Neural cell (in vitro differentiated cells): ENCODE measurements around the gene TLX2. TPM values are rescaled to one million over a fixed set of nuclear protein-coding genes. Genes with fewer than 3 reads are reported as not detected.

ENCODE experiments used
- H2AFZ ChIP-seq: fragments of 200-600, 300-800 bp; sonication (generic), shearing (Covaris generic); 2 replicates; pipeline ENCODE4 v1.6.0; 2014; ENCODE audit warnings: low read depth, mild to moderate bottlenecking, antibody characterized with exemption, low read length, moderate library complexity
- H3F3A ChIP-seq: fragments of 200-600 bp; shearing (Covaris generic); 2 replicates; pipeline ENCODE4 v1.6.1; 2016; ENCODE audit warnings: mild to moderate bottlenecking, moderate library complexity, mixed read lengths, antibody characterized with exemption, low read length; ENCODE audit not compliant: insufficient read depth, poor library complexity, severe bottlenecking
- H3K27ac ChIP-seq: fragments of 200-600, 300-800 bp; sonication (generic), shearing (Covaris generic); 2 replicates; pipeline ENCODE4 v1.5.1; 2014; ENCODE audit warnings: mild to moderate bottlenecking, low read length, moderate library complexity
- H3K27me3 ChIP-seq: fragments of 300-800, 200-600 bp; sonication (generic), shearing (Covaris generic); 2 replicates; pipeline ENCODE4 v1.6.0; 2014; ENCODE audit warnings: mild to moderate bottlenecking, low read depth, low read length, moderate library complexity; ENCODE audit not compliant: insufficient read depth
- H3K36me3 ChIP-seq: fragments of 300-800, 200-600 bp; sonication (generic), shearing (Covaris generic); 2 replicates; pipeline ENCODE4 v1.5.1; 2014; ENCODE audit warnings: mild to moderate bottlenecking, antibody characterized with exemption, low read length, moderate library complexity; ENCODE audit not compliant: insufficient read depth
- H3K4me2 ChIP-seq: fragments of 300-800, 200-600 bp; sonication (generic), shearing (Covaris generic); 2 replicates; pipeline ENCODE4 v1.6.0; 2014; ENCODE audit warnings: mild to moderate bottlenecking, low read length
- H3K4me3 ChIP-seq: fragments of 300-800, 200-600 bp; sonication (generic), shearing (Covaris generic); 2 replicates; pipeline ENCODE4 v1.5.1; 2014; ENCODE audit warnings: mild to moderate bottlenecking, low read length, moderate library complexity
- H3K79me2 ChIP-seq: fragments of 200-600 bp; shearing (Covaris generic); replicated peaks from 2 replicates; pipeline ENCODE4 v1.6.0; 2014; ENCODE audit warnings: mild to moderate bottlenecking, low read length, moderate library complexity; ENCODE audit not compliant: insufficient read depth
- H3K9ac ChIP-seq: fragments of 300-800, 200-600 bp; sonication (generic), shearing (Covaris generic); 2 replicates; pipeline ENCODE4 v1.6.1; 2016; ENCODE audit warnings: mild to moderate bottlenecking, low read length, mixed read lengths
- H3K9me2 ChIP-seq: fragments of 200-600 bp; shearing (Covaris generic); 2 replicates; pipeline ENCODE4 v1.6.1; 2016; ENCODE audit warnings: mild to moderate bottlenecking, low read length, mixed read lengths; ENCODE audit not compliant: insufficient read depth
- H3K9me3 ChIP-seq: fragments of 200-600, 300-800 bp; sonication (generic), shearing (Covaris generic); 2 replicates; pipeline ENCODE4 v1.6.1; 2016; ENCODE audit warnings: mild to moderate bottlenecking, mixed run types, low read length, moderate library complexity, mixed read lengths
- H4K20me1 ChIP-seq: fragments of 200-600 bp; shearing (Covaris generic); 2 replicates; pipeline ENCODE4 v1.6.1; 2016; ENCODE audit warnings: mild to moderate bottlenecking, mixed run types; ENCODE audit not compliant: insufficient read depth
- CTCF ChIP-seq: fragments of 450-650 bp; IDR thresholded peaks from 2 replicates; pipeline ENCODE4 v1.5.1; 2014; ENCODE audit warnings: antibody characterized with exemption, mild to moderate bottlenecking, moderate library complexity; ENCODE audit not compliant: poor library complexity, severe bottlenecking
- EP300 ChIP-seq: fragments of 450-650 bp; conservative IDR thresholded peaks from 2 replicates; pipeline ENCODE4 v1.6.1; 2014; ENCODE audit warnings: antibody characterized with exemption, mild to moderate bottlenecking, moderate library complexity; ENCODE audit not compliant: poor library complexity, severe bottlenecking
- EZH2 ChIP-seq: fragments of 200-600, 300-800 bp; shearing (Covaris generic), sonication (generic); IDR thresholded peaks from 2 replicates; pipeline ENCODE4 v1.6.1; 2014; ENCODE audit warnings: antibody characterized with exemption, low read length, borderline replicate concordance, mild to moderate bottlenecking; ENCODE audit not compliant: insufficient read depth, poor library complexity, severe bottlenecking
- MXI1 ChIP-seq: fragments of 450-650 bp; conservative IDR thresholded peaks from 2 replicates; pipeline ENCODE4 v1.6.1; 2014; ENCODE audit warnings: antibody characterized with exemption, mild to moderate bottlenecking; ENCODE audit not compliant: poor library complexity, severe bottlenecking
- POLR2AphosphoS5 ChIP-seq: IDR thresholded peaks from 2 replicates; pipeline ENCODE4 v1.6.1; 2012
- RAD21 ChIP-seq: fragments of 450-650 bp; conservative IDR thresholded peaks from 2 replicates; pipeline ENCODE4 v1.6.1; 2014; ENCODE audit warnings: antibody characterized with exemption, mild to moderate bottlenecking, moderate library complexity
- REST ChIP-seq: IDR thresholded peaks from 2 replicates; pipeline ENCODE4 v1.6.1; 2012; ENCODE audit warnings: borderline replicate concordance
- SMC3 ChIP-seq: fragments of 450-650 bp; conservative IDR thresholded peaks from 2 replicates; pipeline ENCODE4 v1.6.1; 2014; ENCODE audit warnings: antibody characterized with exemption, mild to moderate bottlenecking, moderate library complexity; ENCODE audit not compliant: poor library complexity
- TAF1 ChIP-seq: IDR thresholded peaks from 2 replicates; pipeline ENCODE4 v1.6.1; 2012; ENCODE audit warnings: low read depth
- polyA plus RNA-seq: library from polyadenylated mRNA; depleted of rRNA; stranded (reverse); fragments of >200 nt; gene quantifications from 2 replicates; pipeline ENCODE4 v1.2.3, GENCODE V29; 2014

The TLX2 gene
- polyA plus RNA-seq, 1 donor from 2014 or later = not detected

GRCh38 chr2:74502720-74503505, 11.3 kb upstream of the TLX2 start:
- no peaks in the 10 kb centered on the region for H3F3A ChIP-seq
- no peak overlapping the region for H3K9ac ChIP-seq
- H3K9me3 ChIP-seq = no peaks in the 10 kb centered on the region
- H4K20me1 ChIP-seq = no peaks in the 10 kb centered on the region
- no peak overlapping the region for H2AFZ ChIP-seq
- TF ChIP-seq REST = no peak
- TF ChIP-seq CTCF = peak; percentile 33
- TF ChIP-seq EZH2 = peak; percentile 46
- H3K27me3 ChIP-seq = peaks cover 80% of the 10 kb centered on the region
- H3K27ac ChIP-seq = no peak overlapping the region
- no peaks in the 10 kb centered on the region for H3K9me2 ChIP-seq
- H3K4me3 ChIP-seq = peak overlapping the region; percentile 30
- H3K79me2 ChIP-seq = peaks cover 6% of the 10 kb centered on the region
- H3K36me3 ChIP-seq = peaks cover 7% of the 10 kb centered on the region
- H3K4me2 ChIP-seq = no peak overlapping the region

- H3K27me3 ChIP-seq = peaks cover 77% of the 10 kb centered on the region
- H2AFZ ChIP-seq = no peak overlapping the region
- H3K4me3 ChIP-seq = peak overlapping the region; percentile 30
- peaks cover 7% of the 10 kb centered on the region for H3K36me3 ChIP-seq
- peaks cover 3% of the 10 kb centered on the region for H3F3A ChIP-seq
- H3K9ac ChIP-seq = no peak overlapping the region
- no peaks in the 10 kb centered on the region for H4K20me1 ChIP-seq
- no peaks in the 10 kb centered on the region for H3K9me2 ChIP-seq
- TF ChIP-seq RAD21 (no peak), CTCF (no peak), EZH2 (no peak), EP300 (no peak), REST (no peak), TAF1 (no peak), POLR2AphosphoS5 (no peak), SMC3 (no peak), MXI1 (no peak)
- H3K9me3 ChIP-seq = no peaks in the 10 kb centered on the region
- no peak overlapping the region for H3K4me2 ChIP-seq
- H3K79me2 ChIP-seq = peaks cover 6% of the 10 kb centered on the region
- no peak overlapping the region for H3K27ac ChIP-seq
These were observed 10.5 kb upstream of the TLX2 start for GRCh38 chr2:74503506-74504475.
